ENCODE measurements around the gene CNIH1.
"Not testable (repeated sequence)": the region's sequence is repeated elsewhere in the genome, so short reads cannot be mapped to it uniquely, and the experiment has no call there.

CNIH1 gene

DNA sequence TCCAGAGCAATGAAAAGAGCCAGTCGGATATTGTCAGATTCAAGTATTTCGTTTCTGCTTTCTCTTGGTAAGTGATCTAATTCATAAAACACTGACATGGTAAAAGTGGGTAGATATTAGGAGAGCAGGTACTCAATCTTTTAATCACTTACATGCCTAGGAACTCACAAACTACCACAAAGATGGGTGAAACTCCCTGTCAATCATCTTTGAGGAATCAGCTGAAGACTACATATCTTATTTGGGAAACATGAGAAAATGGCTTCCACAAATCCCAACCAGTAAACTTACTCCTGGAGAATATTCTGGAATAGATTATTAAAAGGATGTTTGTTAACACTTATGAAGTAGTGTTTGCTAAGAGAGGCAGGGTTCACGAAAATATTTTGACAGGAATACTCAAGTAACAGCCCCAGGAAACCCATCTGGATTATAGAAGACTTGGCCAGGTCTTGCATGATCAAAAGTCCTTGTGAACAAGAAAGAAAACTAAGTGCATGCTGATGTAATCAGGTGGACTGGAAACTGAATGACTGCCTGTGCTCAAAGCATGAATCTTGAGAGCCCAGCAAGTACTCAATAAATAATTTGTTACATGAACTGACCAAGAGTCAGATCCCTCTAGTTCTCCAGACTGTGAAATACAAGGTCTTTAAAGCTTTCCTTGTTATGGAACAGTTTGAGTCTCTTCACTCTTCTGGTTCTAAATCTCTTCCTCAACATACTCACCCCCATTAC, 15.5 kb downstream of the CNIH1 start:
- no peak for DNase-seq

DNA sequence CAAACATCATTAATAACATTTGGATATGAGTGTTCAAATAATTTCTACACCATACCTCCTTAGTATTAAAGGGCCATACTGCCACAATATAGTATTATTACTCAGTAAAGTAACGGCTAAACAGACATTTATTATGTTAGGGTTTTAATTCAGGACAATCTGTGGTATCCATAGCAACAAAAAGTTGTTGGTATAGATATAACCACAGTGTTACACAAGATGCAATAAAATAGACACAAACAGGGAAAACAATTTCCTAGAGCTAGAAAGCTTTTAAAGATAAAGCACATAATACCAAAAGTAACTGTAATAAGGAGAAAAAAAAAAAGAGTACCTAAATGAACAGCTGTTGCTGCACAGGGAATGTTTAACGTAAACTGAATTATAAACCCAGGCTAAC, 16.1 kb downstream of the CNIH1 start:
- no peak for DNase-seq

DNA sequence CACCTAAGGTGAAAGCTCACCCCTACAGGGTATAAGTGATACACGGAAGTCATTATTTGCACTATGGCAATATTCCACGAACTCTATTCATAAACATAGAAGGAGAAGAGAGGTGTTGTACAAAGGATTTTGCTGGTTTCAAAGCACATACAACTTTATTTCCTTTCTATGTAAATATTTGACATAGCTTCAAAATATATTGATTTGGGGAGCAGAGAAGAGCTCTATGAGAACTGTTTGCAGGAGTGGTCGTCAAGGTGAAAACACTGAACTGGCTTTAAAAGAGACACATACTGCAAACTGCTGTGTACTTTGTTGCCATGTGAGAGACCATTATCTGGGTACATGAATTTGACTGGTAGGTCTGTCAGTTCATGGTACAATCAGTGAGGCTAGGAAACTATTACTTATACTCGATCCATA, 16.7 kb downstream of the CNIH1 start:
- DNase-seq: no peak

DNA sequence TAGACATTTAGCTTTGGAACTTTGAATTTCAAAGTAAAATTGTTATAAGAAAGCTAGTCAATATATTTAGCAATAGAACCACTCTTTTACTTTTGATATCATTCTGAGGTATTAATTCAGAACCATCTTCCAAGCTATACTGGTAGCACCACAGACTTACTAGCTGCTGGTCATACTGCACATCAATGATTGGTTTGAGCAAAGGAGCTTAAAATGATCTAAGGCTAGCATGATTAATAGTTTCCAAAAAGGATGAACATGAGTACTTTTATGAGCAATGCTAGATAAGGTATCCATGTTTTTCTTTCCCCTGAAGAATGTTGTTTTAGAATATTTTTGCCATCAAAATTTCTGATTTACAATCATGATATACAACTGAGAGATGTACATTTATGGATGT, 17.2 kb downstream of the CNIH1 start:
- no peak for DNase-seq

DNA sequence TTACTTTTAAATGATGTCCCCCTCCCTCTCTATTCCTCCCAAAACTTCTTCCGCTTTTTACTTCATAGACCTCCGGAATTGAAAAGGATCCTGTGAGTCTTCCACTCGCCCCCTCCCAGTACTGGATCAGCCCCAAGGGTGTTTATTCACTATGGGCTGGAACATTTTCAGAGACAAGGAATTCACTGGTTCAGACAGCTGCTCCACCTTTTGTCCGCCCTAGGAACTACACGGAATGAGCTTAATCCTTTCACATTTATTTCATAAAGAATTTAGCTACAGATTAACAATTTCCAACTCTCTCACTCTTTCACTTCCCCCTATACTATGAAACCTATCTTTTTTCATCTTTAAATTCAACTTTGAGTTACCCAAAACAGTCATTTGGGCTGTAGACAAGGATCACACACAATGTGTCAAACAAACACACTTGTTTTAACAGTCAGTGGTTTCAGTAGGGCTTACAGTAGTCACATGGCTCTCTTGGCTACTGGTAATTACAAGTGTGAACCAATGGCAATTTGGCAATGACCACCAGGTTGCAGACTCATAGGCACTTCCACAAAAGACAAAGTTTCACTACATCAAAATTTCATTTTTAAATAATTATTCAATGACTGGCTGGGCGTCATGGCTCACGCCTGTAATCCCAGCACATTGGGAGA, 20.6 kb downstream of the CNIH1 start:
- DNase-seq: no peak

DNA sequence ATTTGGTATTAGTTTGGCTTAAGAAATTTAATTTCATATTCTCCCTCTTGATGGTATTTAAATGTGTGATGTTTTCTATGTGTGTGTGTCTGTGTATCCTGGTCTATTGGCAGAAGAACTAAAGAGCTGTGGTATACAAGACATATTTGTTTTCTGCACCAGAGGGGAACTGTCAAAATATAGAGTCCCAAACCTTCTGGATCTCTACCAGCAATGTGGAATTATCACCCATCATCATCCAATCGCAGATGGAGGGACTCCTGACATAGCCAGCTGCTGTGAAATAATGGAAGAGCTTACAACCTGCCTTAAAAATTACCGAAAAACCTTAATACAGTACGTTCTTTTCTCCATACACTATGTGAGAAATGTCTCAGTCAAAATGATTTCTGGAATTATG, 29.8 kb downstream of the CNIH1 start:
- no peak for DNase-seq

DNA sequence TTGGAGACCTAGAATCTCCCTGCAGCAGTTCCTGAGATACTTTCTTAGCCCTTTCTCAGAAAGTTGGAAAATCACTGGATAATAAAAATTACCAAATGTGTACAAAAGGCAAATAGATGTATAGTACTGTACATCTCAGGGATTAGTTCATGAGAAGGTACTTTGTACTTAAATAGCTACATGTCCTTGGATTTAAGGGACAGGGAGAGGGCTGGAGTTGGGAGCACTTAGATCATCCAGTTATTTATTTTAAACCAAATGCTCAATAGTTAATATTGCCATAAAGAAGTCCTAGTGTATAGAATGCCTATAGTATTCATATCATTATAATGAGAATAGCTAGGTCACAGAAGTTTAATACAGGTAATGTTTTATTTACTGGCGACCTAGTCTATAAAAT, 31.0 kb downstream of the CNIH1 start:
- DNase-seq: no peak

DNA sequence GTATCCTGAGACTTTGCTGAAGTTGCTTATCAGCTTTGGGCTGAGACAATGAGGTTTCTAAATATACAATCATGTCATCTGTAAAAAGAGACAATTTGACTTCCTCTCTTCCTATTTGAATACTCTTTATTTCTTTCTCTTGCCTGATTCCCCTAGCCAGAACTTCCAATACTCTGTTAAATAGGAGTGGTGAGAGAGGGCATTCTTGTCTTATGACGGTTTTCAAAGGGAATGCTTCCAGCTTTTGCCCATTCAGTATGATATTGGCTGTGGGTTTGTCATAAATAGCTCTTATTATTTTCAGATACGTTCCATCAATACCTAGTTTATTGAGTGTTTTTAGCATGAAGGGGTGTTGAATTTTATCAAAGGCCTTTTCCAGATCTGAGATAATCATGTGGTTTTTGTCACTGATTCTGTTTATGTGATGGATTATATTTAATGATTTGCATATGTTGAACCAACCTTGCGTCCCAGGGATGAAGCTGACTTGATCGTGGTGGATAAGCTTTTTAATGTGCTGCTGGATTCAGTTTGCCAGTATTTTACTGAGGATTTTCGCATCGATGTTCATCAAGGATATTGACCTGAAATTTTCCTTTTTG, 37.7 kb downstream of the CNIH1 start:
- DNase-seq: not testable (repeated sequence)

DNA sequence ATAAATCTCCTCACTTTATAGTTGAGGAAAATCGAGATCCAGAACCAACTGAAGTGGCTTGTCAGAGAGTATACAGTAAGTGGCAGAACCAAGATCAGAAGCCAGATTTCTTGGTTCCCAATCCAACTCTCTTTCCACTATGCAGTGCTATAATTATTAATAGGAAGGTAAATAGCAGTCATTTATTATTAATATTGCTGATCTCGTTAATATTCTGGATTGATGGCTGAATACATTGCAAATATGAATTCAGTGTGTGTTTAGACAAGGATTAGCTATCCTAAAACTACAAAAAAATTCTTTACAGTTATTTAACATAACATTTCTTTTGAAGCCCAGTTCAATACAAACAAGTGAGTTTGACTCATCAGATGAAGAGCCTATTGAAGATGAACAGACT, 41.6 kb downstream of the CNIH1 start:
- no peak for DNase-seq

DNA sequence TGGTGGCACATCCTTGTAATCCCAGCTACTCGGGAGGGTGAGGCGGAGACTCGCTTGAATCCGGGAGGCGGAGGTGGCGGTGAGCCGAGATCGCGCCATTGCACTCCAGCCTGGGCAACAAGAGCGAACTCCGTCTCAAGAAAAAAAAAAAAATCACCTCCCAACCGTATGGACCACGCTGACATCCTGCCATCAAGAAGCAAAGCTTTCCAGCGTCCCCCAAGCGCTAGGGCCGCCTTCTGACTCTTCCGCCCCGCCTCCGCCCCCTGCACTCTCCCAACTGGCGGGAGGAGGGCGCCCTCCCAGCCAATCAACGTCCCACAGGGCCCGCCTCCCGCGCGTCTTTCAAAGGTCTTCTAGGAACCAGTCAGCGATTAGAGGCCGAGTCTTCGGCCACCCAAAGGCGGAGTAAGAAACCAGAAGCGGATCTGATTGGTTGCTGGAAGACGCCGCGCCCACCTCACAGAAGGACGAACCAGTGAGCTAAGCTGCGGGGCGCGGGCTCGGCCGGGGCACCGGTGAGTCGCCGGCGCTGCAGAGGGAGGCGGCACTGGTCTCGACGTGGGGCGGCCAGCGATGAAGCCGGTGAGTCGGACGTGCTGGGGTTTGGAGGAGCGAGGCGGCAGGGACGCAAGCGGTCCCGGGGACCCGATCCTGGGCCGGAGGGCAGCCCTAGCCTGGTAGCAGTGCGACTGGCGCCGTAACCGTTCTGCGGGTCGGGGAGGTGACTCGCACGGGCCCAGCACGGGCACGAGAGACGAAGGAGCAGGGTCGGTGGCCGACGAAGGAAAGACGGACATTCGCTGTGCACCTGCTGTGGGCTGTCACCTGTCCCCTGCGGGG, 44.5 kb downstream of the CNIH1 start, which contains the start of gene CDKN3:
CDKN3 (plus strand) TSS at position 515 of the 843 bp plus-strand sequence; CDS start at position 577, 62 bp downstream.
- DNase-seq: peak; percentile 91 to 92

DNA sequence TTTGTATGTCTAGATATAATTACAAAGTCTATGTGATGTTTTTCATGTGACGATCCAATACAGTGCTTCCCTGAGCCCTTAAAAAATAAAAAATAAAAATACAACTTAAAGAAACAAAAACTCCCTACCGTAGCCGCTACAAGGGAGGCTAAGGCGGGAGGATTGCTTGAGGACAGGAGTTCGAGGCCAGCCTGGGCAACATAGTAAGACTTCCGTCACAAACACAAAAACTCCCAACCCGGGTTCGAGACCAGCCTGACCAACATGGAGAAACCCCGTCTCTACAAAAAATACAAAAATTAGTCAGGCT, 45.0 kb downstream of the CNIH1 start:
- DNase-seq: peak; percentile 15 to 16

DNA sequence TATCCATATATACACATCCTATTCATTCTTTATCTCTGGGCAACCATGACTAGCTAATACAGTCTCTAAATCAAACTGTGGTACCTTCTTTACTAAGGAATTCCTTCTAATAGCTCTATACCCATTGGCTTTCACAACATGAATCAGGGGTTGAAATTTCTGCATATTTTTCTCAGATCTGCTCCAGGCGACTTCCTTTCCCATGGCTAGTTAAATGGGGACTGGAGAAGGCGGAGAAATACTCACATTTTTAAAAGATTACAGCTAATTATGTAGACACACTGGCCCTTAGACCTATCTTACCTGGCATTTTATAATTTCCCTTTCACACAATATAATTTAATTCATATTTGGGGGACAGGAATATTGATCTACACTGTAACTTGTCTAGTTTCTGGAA, 45.5 kb downstream of the CNIH1 start:
- no peak for DNase-seq

DNA sequence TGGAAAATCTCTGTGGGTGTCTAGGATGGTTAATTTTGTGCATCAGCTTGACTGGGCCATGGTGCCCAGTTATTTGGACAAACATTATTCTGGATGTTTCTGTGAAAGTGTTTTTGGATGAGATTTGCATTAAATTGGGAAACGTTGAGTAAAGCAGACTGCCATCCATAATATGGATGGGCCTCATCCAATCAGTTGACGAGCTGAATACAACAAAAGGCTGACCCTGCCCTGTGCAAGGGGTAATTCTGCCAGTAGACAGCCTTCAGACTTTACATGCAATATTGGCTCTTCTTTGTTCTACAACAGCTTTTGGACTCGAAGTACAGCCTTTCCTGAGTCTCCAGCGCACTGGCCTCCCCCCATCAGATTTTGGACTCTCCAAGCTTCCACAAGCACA, 45.9 kb downstream of the CNIH1 start:
- DNase-seq: no peak

DNA sequence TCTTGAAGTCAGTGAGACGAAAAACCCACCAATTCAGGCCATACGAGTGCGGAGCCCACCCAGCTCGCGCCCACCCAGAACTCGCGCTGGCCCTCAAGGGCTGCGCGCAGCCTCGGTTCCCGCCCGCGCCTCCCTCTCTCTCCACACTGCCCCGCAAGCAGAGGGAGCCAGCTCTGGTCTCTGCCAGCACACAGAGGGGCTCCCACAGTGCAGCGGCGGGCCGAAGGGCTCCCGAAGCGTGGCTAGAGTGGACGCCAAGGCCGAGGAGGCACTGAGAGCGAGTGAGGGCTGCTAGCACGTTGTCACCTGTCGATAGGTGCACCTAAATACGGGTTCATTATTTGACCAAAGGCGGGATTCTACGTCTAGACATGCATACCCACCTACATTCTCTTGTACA, 46.6 kb downstream of the CNIH1 start:
- no peak for DNase-seq

DNA sequence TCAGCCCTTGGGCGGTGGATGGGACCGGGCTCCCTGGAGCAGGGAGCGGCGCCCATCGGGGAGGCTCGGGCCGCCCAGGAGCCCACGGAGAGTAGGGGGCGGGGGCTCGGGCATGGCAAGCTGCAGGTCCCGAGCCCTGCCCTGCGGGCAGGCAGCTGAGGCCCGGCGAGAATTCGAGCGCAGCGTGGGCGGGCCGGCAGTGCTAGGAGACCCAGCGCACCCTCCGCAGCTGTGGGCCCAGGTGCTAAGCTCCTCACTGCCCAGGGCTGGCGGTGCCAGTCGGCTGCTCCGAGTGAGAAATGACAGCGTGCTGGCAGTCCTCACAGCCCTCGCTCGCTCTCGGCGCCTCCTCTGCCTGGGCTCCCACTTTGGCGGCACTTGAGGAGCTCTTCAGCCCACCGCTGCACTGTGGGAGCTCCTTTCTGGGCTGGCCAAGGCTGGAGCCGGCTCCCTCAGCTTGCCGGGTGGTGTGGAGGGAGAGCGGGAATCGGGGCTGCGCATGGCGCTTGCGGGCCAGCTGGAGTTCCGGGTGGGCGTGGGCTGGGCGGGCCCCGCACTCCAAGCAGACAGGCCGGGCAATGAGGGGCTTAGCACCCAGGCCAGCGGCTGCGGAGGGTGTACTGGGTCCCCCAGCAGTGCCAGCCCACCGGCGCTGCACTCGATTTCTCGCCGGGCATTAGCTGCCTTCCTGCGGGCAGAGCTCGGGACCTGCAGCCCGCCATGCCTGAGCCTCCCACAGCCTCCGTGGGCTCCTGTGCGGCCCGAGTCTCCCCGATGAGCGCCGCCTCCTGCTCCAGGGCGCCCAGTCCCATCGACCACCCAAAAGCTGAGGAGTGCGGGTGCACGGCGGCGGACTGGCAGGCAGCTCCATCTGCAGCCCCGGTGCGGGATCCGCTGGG, 47.9 kb downstream of the CNIH1 start:
- DNase-seq: not testable (repeated sequence)

DNA sequence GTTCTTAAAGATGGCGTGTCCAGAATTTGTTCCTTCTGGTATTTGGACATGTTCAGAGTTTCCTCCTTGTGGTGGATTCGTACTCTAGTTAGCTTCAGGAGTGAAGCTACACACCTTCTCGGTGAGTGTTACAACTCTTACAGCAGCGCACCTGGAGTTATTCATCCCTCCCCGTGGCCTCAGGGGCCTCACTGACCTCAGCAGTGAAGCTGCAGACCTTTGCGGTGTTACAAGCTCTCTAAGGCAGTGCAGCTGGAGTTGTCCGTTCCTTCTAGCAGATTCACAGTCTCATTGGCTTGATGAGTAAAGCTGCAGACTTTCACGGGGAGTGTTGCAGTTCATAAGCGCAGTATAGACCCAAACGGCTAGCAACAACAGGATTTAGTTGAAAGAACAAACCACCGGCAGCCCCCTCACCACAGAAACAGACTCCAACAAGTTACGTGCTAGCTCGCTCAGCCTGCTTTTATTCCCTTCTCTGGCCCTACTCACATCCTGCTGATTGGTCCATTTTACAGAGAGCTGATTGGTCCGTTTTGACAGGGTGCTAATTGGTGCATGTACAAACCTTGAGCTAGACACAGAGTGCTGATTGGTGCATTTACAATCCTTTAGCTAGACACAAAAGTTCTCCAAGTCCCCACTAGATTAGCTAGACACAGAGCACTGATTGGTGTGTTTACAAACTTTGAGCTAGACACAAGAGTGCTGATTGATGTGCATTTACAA, 48.9 kb downstream of the CNIH1 start:
- no peak for DNase-seq

DNA sequence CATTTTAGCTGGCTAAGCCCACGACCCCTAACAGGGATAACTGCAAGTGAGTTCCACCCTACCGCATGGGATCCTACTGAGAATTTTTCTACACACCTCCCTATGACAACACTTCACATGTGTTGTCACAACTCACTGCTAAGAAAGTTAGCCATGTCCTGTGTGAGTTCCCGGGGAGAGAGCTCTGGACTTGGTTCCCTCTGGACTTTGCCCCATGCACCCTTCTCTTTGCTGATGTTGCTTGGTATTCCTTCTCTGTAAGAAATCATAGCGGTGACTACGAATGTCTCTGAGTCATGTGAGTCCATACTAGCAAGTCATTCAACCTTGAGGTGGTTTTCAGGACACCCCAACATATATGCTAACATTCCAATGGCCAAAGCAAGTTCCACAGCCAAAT, 53.8 kb downstream of the CNIH1 start:
- DNase-seq: no peak

DNA sequence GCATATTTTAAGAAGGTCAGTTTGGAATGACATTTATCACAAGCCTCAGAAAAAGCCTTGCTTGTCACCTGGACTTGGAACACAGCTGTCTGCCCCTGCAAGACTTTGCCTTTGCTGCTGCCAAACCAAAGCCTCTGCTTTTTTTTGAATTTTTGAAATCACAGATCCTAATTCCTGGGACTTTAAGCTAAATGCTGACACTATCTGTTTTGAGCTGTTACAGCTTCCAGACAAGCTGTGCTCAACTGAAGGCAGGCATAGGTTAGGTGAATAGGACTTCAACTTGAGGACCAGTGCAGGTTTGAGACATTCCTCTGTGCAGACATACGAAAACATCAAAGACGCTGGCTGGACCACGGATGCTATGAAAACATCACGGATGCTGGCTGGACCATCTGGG, 55.6 kb downstream of the CNIH1 start:
- DNase-seq: no peak

DNA sequence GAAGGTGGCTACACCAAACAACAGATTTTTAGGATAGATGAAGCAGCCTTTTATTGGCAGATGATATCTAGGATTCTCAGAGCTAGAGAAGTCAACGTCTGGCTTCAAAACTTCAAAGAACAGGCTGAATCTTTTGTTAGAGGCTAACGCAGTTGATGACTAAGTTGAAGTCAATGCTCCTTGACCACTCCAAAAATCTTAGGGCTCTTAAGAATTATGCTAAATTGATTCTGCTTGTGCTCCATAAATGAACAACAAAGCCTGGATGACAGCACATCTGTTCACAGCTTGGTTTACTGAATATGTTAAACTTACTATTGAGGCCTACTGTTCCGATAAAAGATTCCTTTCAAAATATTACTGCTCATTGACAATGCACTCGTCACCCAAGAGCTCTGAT, 57.3 kb downstream of the CNIH1 start:
- DNase-seq: no peak

DNA sequence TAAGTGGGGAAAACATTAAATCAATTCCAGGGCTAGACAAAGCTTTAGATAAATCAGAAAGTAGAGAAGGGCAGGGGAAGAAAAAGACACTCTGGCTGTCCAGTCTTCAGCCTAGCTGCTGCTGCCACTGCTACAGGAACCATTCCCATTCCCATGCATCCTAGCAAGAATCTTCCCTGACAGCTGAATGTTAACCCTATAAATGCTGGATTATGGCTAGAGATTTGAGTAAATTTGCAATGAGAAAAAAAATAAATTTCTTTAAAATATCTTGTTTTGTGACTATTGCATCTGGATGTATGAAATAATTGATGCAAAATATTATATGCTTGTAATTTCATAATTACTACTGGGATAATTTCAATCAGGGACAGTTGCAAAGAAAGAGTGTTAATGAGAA, 59.4 kb downstream of the CNIH1 start:
- no peak for DNase-seq

DNA sequence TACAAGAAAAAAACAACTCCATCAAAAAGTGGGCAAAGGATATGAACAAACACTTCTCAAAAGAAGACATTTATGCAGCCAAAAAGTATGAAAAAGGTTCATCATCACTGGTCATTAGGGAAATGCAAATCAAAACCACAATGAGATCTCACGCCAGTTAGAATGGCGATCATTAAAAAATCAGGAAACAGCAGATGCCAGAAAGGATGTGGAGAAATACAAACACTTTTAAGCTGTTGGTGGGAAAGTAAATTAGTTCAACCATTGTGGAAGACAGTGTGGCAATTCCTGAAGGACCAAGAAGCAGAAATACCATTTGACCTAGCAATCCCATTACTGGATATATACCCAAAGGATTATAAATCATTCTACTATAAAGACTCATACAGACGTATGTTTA, 60.6 kb downstream of the CNIH1 start:
- not testable (repeated sequence) for DNase-seq

DNA sequence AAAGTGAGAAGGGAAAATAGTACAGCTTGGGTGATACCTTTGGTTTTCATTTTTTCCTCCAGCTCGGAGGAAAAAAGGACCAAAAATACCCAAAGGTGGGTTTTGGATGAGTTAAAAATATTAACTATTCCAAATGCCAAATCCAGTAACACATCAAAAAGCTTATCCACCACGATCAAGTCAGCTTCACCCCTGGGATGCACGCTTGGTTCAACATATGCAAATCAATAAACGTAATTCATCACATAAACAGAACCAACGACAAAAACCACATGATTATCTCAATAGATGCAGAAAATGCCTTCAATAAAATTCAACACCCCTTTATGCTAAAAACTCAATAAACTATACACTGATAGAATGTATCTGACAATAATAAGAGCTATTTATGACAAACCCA, 62.3 kb downstream of the CNIH1 start:
- not testable (repeated sequence) for DNase-seq

Data from stimulated activated CD4-positive, alpha-beta T cell treated with anti-CD3 and anti-CD28 coated beads, Interleukin-2, amount 100 ng/mL, for 48 hours (primary cell).